Stomach smooth muscle (tissue), 2 donors: ENCODE data around the gene HS6ST2.

ENCODE experiments used
- H3K27ac ChIP-seq: one replicate; pipeline ENCODE4 v1.7.0; 2013; ENCODE audit warnings: mild to moderate bottlenecking, low read length, inconsistent platforms
- H3K27me3 ChIP-seq, 2 donors: one replicate each; pipeline ENCODE4 v1.7.0; 2013; ENCODE audit warnings: low read length in 2 of 2; ENCODE audit not compliant: insufficient read depth in 2 of 2, control insufficient read depth in 1 of 2
- H3K36me3 ChIP-seq, 2 donors: one replicate each; pipeline ENCODE4 v1.7.0; 2013; ENCODE audit warnings: low read length in 2 of 2; ENCODE audit not compliant: control insufficient read depth in 2 of 2, insufficient read depth in 2 of 2
- H3K4me1 ChIP-seq: one replicate; pipeline ENCODE4 v1.7.0; 2013; ENCODE audit warnings: low read length; ENCODE audit not compliant: control insufficient read depth, insufficient read depth
- H3K4me3 ChIP-seq, 2 donors: one replicate each; pipeline ENCODE4 v1.7.0; 2013; ENCODE audit warnings: low read length in 2 of 2
- H3K9ac ChIP-seq, 2 donors: one replicate each; pipeline ENCODE4 v1.7.0; 2013; ENCODE audit warnings: low read length in 2 of 2, mild to moderate bottlenecking in 1 of 2
- H3K9me3 ChIP-seq, 2 donors: one replicate each; pipeline ENCODE4 v1.7.0; 2013; ENCODE audit warnings: low read length in 2 of 2; ENCODE audit not compliant: control insufficient read depth in 2 of 2
- donor health status: healthy.
- donor health status: Pancreatic carcinoma.

Gene HS6ST2

GRCh38 chrX:132843363-132843762, 115.1 kb downstream of the HS6ST2 start:
- H3K9ac ChIP-seq = no peak overlapping the region
- no peaks in the 10 kb centered on the region for H3K9me3 ChIP-seq
- H3K27me3 ChIP-seq = peaks cover 0 to 11% of the 10 kb centered on the region in 2 donors
- H3K4me3 ChIP-seq = no peak overlapping the region
- H3K36me3 ChIP-seq = no peaks in the 10 kb centered on the region
- no peaks in the 10 kb centered on the region for H3K4me1 ChIP-seq
- H3K27ac ChIP-seq = no peak overlapping the region

GRCh38 chrX:132842460-132843238, 115.8 kb downstream of the HS6ST2 start:
- no peak overlapping the region for H3K27ac ChIP-seq
- H3K27me3 ChIP-seq = peaks cover 0 to 9% of the 10 kb centered on the region in 2 donors
- no peaks in the 10 kb centered on the region for H3K4me1 ChIP-seq
- H3K4me3 ChIP-seq = no peak overlapping the region
- no peaks in the 10 kb centered on the region for H3K36me3 ChIP-seq
- no peaks in the 10 kb centered on the region for H3K9me3 ChIP-seq
- H3K9ac ChIP-seq = no peak overlapping the region

- Histone ChIP-seq H3K9ac (no peak overlapping the region), H3K4me1 (no peaks in the 10 kb centered on the region), H3K9me3 (no peaks in the 10 kb centered on the region), H3K4me3 (no peak overlapping the region), H3K27ac (no peak overlapping the region), H3K36me3 (no peaks in the 10 kb centered on the region), H3K27me3 (peaks cover 0 to 12% of the 10 kb centered on the region in 2 donors)
Observed at GRCh38 chrX:132837967-132838366, 120.5 kb downstream of the HS6ST2 start.

- Histone ChIP-seq H3K9ac (no peak overlapping the region), H3K27ac (no peak overlapping the region), H3K9me3 (no peaks in the 10 kb centered on the region), H3K4me3 (no peak overlapping the region), H3K4me1 (no peaks in the 10 kb centered on the region), H3K27me3 (peaks cover 0 to 12% of the 10 kb centered on the region in 2 donors), H3K36me3 (no peaks in the 10 kb centered on the region)
Observed at GRCh38 chrX:132837126-132837525, 121.3 kb downstream of the HS6ST2 start.

- H3K4me1 ChIP-seq = no peaks in the 10 kb centered on the region
Observed at GRCh38 chrX:132836471-132836870, 122.0 kb downstream of the HS6ST2 start.

GRCh38 chrX:132834741-132835140, 123.7 kb downstream of the HS6ST2 start:
- Histone ChIP-seq H3K4me3 (no peak overlapping the region), H3K27ac (no peak overlapping the region), H3K9me3 (no peaks in the 10 kb centered on the region), H3K36me3 (no peaks in the 10 kb centered on the region), H3K9ac (no peak overlapping the region), H3K4me1 (no peaks in the 10 kb centered on the region), H3K27me3 (peaks cover 0 to 10% of the 10 kb centered on the region in 2 donors)

More at GRCh38 chrX:132836471-132836870, 122.0 kb downstream of the HS6ST2 start:
- Histone ChIP-seq H3K4me3 (no peak overlapping the region), H3K27ac (no peak overlapping the region), H3K9me3 (no peaks in the 10 kb centered on the region), H3K36me3 (no peaks in the 10 kb centered on the region), H3K27me3 (peaks cover 0 to 10% of the 10 kb centered on the region in 2 donors), H3K9ac (no peak overlapping the region)

- Histone ChIP-seq H3K4me3 (no peak overlapping the region), H3K9ac (no peak overlapping the region), H3K4me1 (no peaks in the 10 kb centered on the region), H3K36me3 (no peaks in the 10 kb centered on the region), H3K27ac (no peak overlapping the region), H3K27me3 (peaks cover 0 to 10% of the 10 kb centered on the region in 2 donors), H3K9me3 (no peaks in the 10 kb centered on the region)
Observed at GRCh38 chrX:132834109-132834508, 124.3 kb downstream of the HS6ST2 start.

- H3K36me3 ChIP-seq = no peaks in the 10 kb centered on the region
- no peak overlapping the region for H3K27ac ChIP-seq
- H3K4me3 ChIP-seq = no peak overlapping the region
- no peaks in the 10 kb centered on the region for H3K4me1 ChIP-seq
- no peaks in the 10 kb centered on the region for H3K9me3 ChIP-seq
- H3K9ac ChIP-seq = no peak overlapping the region
- H3K27me3 ChIP-seq = peaks cover 0 to 10% of the 10 kb centered on the region in 2 donors
Observed at GRCh38 chrX:132833373-132833772, 125.1 kb downstream of the HS6ST2 start.

GRCh38 chrX:132831336-132831973, 127.0 kb downstream of the HS6ST2 start:
- no peak overlapping the region for H3K9ac ChIP-seq
- no peak overlapping the region for H3K4me3 ChIP-seq
- H3K9me3 ChIP-seq = no peaks in the 10 kb centered on the region
- H3K27ac ChIP-seq = no peak overlapping the region
- H3K27me3 ChIP-seq = peaks cover 0 to 10% of the 10 kb centered on the region in 2 donors
- H3K4me1 ChIP-seq = no peaks in the 10 kb centered on the region
- no peaks in the 10 kb centered on the region for H3K36me3 ChIP-seq

- H3K9ac ChIP-seq = no peak overlapping the region
- no peaks in the 10 kb centered on the region for H3K36me3 ChIP-seq
- H3K27ac ChIP-seq = no peak overlapping the region
- H3K27me3 ChIP-seq = peaks cover 0 to 5% of the 10 kb centered on the region in 2 donors
- H3K9me3 ChIP-seq = no peaks in the 10 kb centered on the region
- no peak overlapping the region for H3K4me3 ChIP-seq
- H3K4me1 ChIP-seq = no peaks in the 10 kb centered on the region
Observed at GRCh38 chrX:132822634-132823012, 135.8 kb downstream of the HS6ST2 start.
